CD4-positive, alpha-beta T cell treated with Interferon alpha-2 for 1 hour (primary cell): ENCODE data around the gene LINS1.
A peak's percentile ranks its signal among the peaks of the same experiment; 100 is the strongest.

Source experiments
- DNase-seq, 2 donors: peaks; one replicate each; pipeline ENCODE4 v3.0.0-alpha.2; 2020 to 2022

Gene LINS1

GRCh38 chr15:100602064-100602822 lies at the start of gene LINS1, which contains the start of gene ASB7:
LINS1 (minus strand) TSS chr15:100602184; CDS start chr15:100580842, 21,342 bp downstream.
ASB7 (plus strand) TSS chr15:100602589; CDS start chr15:100612217, 9,628 bp downstream.
- DNase-seq = peak; percentile 100

GRCh38 chr15:100651253-100651652 lies 49.3 kb upstream of the LINS1 start:
- no peak for DNase-seq

- no peak for DNase-seq
Observed at GRCh38 chr15:100650685-100651084, 48.7 kb upstream of the LINS1 start.

GRCh38 chr15:100648951-100649350 lies 47.0 kb upstream of the LINS1 start:
- DNase-seq = no peak

GRCh38 chr15:100645671-100646070 lies 43.7 kb upstream of the LINS1 start:
- no peak for DNase-seq

GRCh38 chr15:100642950-100643338 lies 41.0 kb upstream of the LINS1 start:
- DNase-seq = no peak

GRCh38 chr15:100642213-100642949 lies 40.4 kb upstream of the LINS1 start:
- DNase-seq = no peak

- no peak for DNase-seq
Observed at GRCh38 chr15:100638177-100638730, 36.3 kb upstream of the LINS1 start.

- DNase-seq = no peak
Observed at GRCh38 chr15:100635406-100636071, 33.6 kb upstream of the LINS1 start.

- DNase-seq = no peak
Observed at GRCh38 chr15:100633763-100634075, 31.7 kb upstream of the LINS1 start.

GRCh38 chr15:100631831-100632230 lies 29.8 kb upstream of the LINS1 start:
- no peak for DNase-seq

- no peak for DNase-seq
Observed at GRCh38 chr15:100628746-100629145, 26.8 kb upstream of the LINS1 start.

GRCh38 chr15:100627789-100628395 lies 25.9 kb upstream of the LINS1 start:
- peak; percentile 63 to 78 for DNase-seq

- no peak for DNase-seq
Observed at GRCh38 chr15:100623301-100623700, 21.3 kb upstream of the LINS1 start.

GRCh38 chr15:100616700-100617099 lies 14.7 kb upstream of the LINS1 start:
- DNase-seq = no peak

GRCh38 chr15:100615801-100616200 lies 13.8 kb upstream of the LINS1 start:
- DNase-seq = no peak

GRCh38 chr15:100614918-100615317 lies 12.9 kb upstream of the LINS1 start:
- DNase-seq = no peak

- no peak for DNase-seq
Observed at GRCh38 chr15:100614336-100614735, 12.4 kb upstream of the LINS1 start.

GRCh38 chr15:100613208-100613607 lies 11.2 kb upstream of the LINS1 start:
- DNase-seq = no peak

- DNase-seq = no peak
Observed at GRCh38 chr15:100612539-100612938, 10.6 kb upstream of the LINS1 start.

- peak; percentile 39 to 68 for DNase-seq
Observed at GRCh38 chr15:100602823-100603393, 924 bp upstream of the LINS1 start.

GRCh38 chr15:100601617-100602063 lies 344 bp downstream of the LINS1 start:
- DNase-seq = no peak

- DNase-seq = peak; percentile 45 to 74
Observed at GRCh38 chr15:100601163-100601562, 821 bp downstream of the LINS1 start.
